ENCODE measurements around the gene PRSS50. TPM values are rescaled to one million over a fixed set of nuclear protein-coding genes. Genes with fewer than 3 reads are reported as not detected.

The PRSS50 gene
- total RNA-seq, 5 donors from 2014 or later (not counting 1 experiment from before 2014, with no cell fraction given), result not detected

- peaks cover 16 to 25% of the 10 kb centered on the region in 2 donors for H3K36me3 ChIP-seq (ENCODE audit: control insufficient read depth in 2 of 2, extremely low read depth in 1 of 2, insufficient read depth in 1 of 2, low read length in 1 of 2)
- DNase-seq, result no peak
- Mint-ChIP-seq H3K27ac (no peak overlapping the region), H3K27me3 (no peaks in the 10 kb centered on the region), H3K4me3 (no peak overlapping the region), H3K4me1 (peaks cover 4 to 9% (median 6%) of the 10 kb centered on the region in 3 donors), H3K9me3 (no peaks in the 10 kb centered on the region), H3K36me3 (peaks cover 18% of the 10 kb centered on the region)
- no peak for ATAC-seq (replicated peaks in 1 of 4)
- H3K27me3 ChIP-seq (replicated peaks in 1 of 2; ENCODE audit: control insufficient read depth in 2 of 2, extremely low read depth in 1 of 2, insufficient read depth in 2 of 2, low read length in 1 of 2), result no peaks in the 10 kb centered on the region
- no peak overlapping the region for H3K4me3 ChIP-seq (ENCODE audit: control insufficient read depth in 1 of 2, extremely low read depth in 1 of 2, low read length in 1 of 2)
- no peak overlapping the region for H3K27ac ChIP-seq (ENCODE audit: low read length)
- WGBS (ENCODE audit: insufficient coverage), result 76% methylated on average over 2 of the region's 2 CpGs
- peaks cover 0 to 5% of the 10 kb centered on the region in 2 experiments for H3K4me1 ChIP-seq (ENCODE audit: control insufficient read depth in 1 of 2, extremely low read depth in 1 of 2, insufficient read depth in 2 of 2, low read length in 2 of 2)
- ChIA-PET CTCF (no interaction called here), POLR2A (no interaction called here)
- H3K9me3 ChIP-seq, result no peaks in the 10 kb centered on the region
Measured at GRCh38 chr3:46684891-46685290, 32.8 kb downstream of the PRSS50 start.

GRCh38 chr3:46682974-46683373 is 34.7 kb downstream of the PRSS50 start:
- Mint-ChIP-seq H3K4me1 (peaks cover 0 to 4% (median 0%) of the 10 kb centered on the region in 3 donors), H3K27ac (no peak overlapping the region), H3K4me3 (no peak overlapping the region), H3K9me3 (no peaks in the 10 kb centered on the region), H3K36me3 (peaks cover 22% of the 10 kb centered on the region), H3K27me3 (no peaks in the 10 kb centered on the region)
- peaks cover 16 to 28% of the 10 kb centered on the region in 2 donors for H3K36me3 ChIP-seq (ENCODE audit: control insufficient read depth in 2 of 2, extremely low read depth in 1 of 2, insufficient read depth in 1 of 2, low read length in 1 of 2)
- ChIA-PET POLR2A (no interaction called here), CTCF (no interaction called here)
- no peak for DNase-seq
- 83% methylated on average over 10 of the region's 11 CpGs for WGBS (ENCODE audit: insufficient coverage)
- H3K27me3 ChIP-seq (replicated peaks in 1 of 2; ENCODE audit: control insufficient read depth in 2 of 2, extremely low read depth in 1 of 2, insufficient read depth in 2 of 2, low read length in 1 of 2), result no peaks in the 10 kb centered on the region
- H3K4me1 ChIP-seq (ENCODE audit: control insufficient read depth in 1 of 2, extremely low read depth in 1 of 2, insufficient read depth in 2 of 2, low read length in 2 of 2), result no peaks in the 10 kb centered on the region
- H3K9me3 ChIP-seq, result no peaks in the 10 kb centered on the region
- H3K4me3 ChIP-seq (ENCODE audit: control insufficient read depth in 1 of 2, extremely low read depth in 1 of 2, low read length in 1 of 2), result no peak overlapping the region
- no peak for ATAC-seq (replicated peaks in 1 of 4)
- no peak overlapping the region for H3K27ac ChIP-seq (ENCODE audit: low read length)

GRCh38 chr3:46681856-46682540 is 35.7 kb downstream of the PRSS50 start:
- no peak for ATAC-seq (replicated peaks in 1 of 4)
- Histone ChIP-seq H3K36me3 (ENCODE audit: control insufficient read depth in 2 of 2, extremely low read depth in 1 of 2, insufficient read depth in 1 of 2, low read length in 1 of 2) (peaks cover 12 to 28% of the 10 kb centered on the region in 2 donors), H3K9me3 (no peaks in the 10 kb centered on the region), H3K4me1 (ENCODE audit: control insufficient read depth in 1 of 2, extremely low read depth in 1 of 2, insufficient read depth in 2 of 2, low read length in 2 of 2) (no peaks in the 10 kb centered on the region), H3K4me3 (ENCODE audit: control insufficient read depth in 1 of 2, extremely low read depth in 1 of 2, low read length in 1 of 2) (no peak overlapping the region), H3K27ac (ENCODE audit: low read length) (no peak overlapping the region), H3K27me3 (replicated peaks in 1 of 2; ENCODE audit: control insufficient read depth in 2 of 2, extremely low read depth in 1 of 2, insufficient read depth in 2 of 2, low read length in 1 of 2) (peaks cover 0 to under 1% of the 10 kb centered on the region in 2 experiments)
- CTCF ChIA-PET, result no interaction called here
- 75% methylated on average over 7 of the region's 13 CpGs for WGBS (ENCODE audit: insufficient coverage)
- Mint-ChIP-seq H3K27ac (no peak overlapping the region), H3K4me3 (no peak overlapping the region), H3K27me3 (no peaks in the 10 kb centered on the region), H3K9me3 (no peaks in the 10 kb centered on the region), H3K36me3 (peaks cover 28% of the 10 kb centered on the region), H3K4me1 (peaks cover 0 to 4% (median 0%) of the 10 kb centered on the region in 3 donors)
- POLR2A ChIA-PET, result no interaction called here
- no peak for DNase-seq

- no peak overlapping the region for H3K4me3 Mint-ChIP-seq
- ChIA-PET CTCF (no interaction called here), POLR2A (no interaction called here)
- DNase-seq (no peak), ATAC-seq (replicated peaks in 1 of 4) (no peak)
- H3K4me1 ChIP-seq (ENCODE audit: control insufficient read depth in 1 of 2, extremely low read depth in 1 of 2, insufficient read depth in 2 of 2, low read length in 2 of 2), result no peaks in the 10 kb centered on the region
- peaks cover 0 to 3% of the 10 kb centered on the region in 2 experiments for H3K27me3 ChIP-seq (replicated peaks in 1 of 2; ENCODE audit: control insufficient read depth in 2 of 2, extremely low read depth in 1 of 2, insufficient read depth in 2 of 2, low read length in 1 of 2)
- H3K4me1 Mint-ChIP-seq, result peaks cover 0 to 4% (median 0%) of the 10 kb centered on the region in 3 donors
- WGBS (ENCODE audit: insufficient coverage), result 83% methylated on average over 4 of the region's 10 CpGs
- H3K36me3 Mint-ChIP-seq, result peaks cover 28% of the 10 kb centered on the region
- H3K4me3 ChIP-seq (ENCODE audit: control insufficient read depth in 1 of 2, extremely low read depth in 1 of 2, low read length in 1 of 2), result no peak overlapping the region
- no peak overlapping the region for H3K27ac Mint-ChIP-seq
- no peaks in the 10 kb centered on the region for H3K9me3 ChIP-seq
- no peaks in the 10 kb centered on the region for H3K27me3 Mint-ChIP-seq
- H3K9me3 Mint-ChIP-seq, result no peaks in the 10 kb centered on the region
- H3K36me3 ChIP-seq (ENCODE audit: control insufficient read depth in 2 of 2, extremely low read depth in 1 of 2, insufficient read depth in 1 of 2, low read length in 1 of 2), result peaks cover 12 to 25% of the 10 kb centered on the region in 2 donors
- H3K27ac ChIP-seq (ENCODE audit: low read length), result no peak overlapping the region
Measured at GRCh38 chr3:46681387-46681786, 36.3 kb downstream of the PRSS50 start.

GRCh38 chr3:46680298-46680826 is 37.3 kb downstream of the PRSS50 start:
- H3K4me3 ChIP-seq (ENCODE audit: control insufficient read depth in 1 of 2, extremely low read depth in 1 of 2, low read length in 1 of 2), result no peak overlapping the region
- CTCF ChIA-PET, result no interaction called here
- H3K36me3 ChIP-seq (ENCODE audit: control insufficient read depth in 2 of 2, extremely low read depth in 1 of 2, insufficient read depth in 1 of 2, low read length in 1 of 2), result peaks cover 9 to 33% of the 10 kb centered on the region in 2 donors
- POLR2A ChIA-PET, result no interaction called here
- H3K9me3 ChIP-seq, result no peaks in the 10 kb centered on the region
- no peak overlapping the region for H3K27ac ChIP-seq (ENCODE audit: low read length)
- DNase-seq (no peak), ATAC-seq (replicated peaks in 1 of 4) (no peak)
- WGBS (ENCODE audit: insufficient coverage), result 83% methylated on average over 5 of the region's 9 CpGs
- no peaks in the 10 kb centered on the region for H3K4me1 ChIP-seq (ENCODE audit: control insufficient read depth in 1 of 2, extremely low read depth in 1 of 2, insufficient read depth in 2 of 2, low read length in 2 of 2)
- no peak overlapping the region for H3K4me3 Mint-ChIP-seq
- H3K27me3 ChIP-seq (replicated peaks in 1 of 2; ENCODE audit: control insufficient read depth in 2 of 2, extremely low read depth in 1 of 2, insufficient read depth in 2 of 2, low read length in 1 of 2), result peaks cover 0 to 3% of the 10 kb centered on the region in 2 experiments
- peaks cover 0 to 4% (median 0%) of the 10 kb centered on the region in 3 donors for H3K4me1 Mint-ChIP-seq
- peaks cover 28% of the 10 kb centered on the region for H3K36me3 Mint-ChIP-seq
- no peaks in the 10 kb centered on the region for H3K9me3 Mint-ChIP-seq
- no peaks in the 10 kb centered on the region for H3K27me3 Mint-ChIP-seq
- no peak overlapping the region for H3K27ac Mint-ChIP-seq

GRCh38 chr3:46679681-46680080 is 38.0 kb downstream of the PRSS50 start:
- Mint-ChIP-seq H3K4me3 (no peak overlapping the region), H3K27ac (no peak overlapping the region), H3K27me3 (no peaks in the 10 kb centered on the region), H3K36me3 (peaks cover 29% of the 10 kb centered on the region), H3K4me1 (peaks cover 0 to 4% (median 0%) of the 10 kb centered on the region in 3 donors), H3K9me3 (no peaks in the 10 kb centered on the region)
- WGBS (ENCODE audit: insufficient coverage), result 95% methylated on average over 4 of the region's 5 CpGs
- no peak overlapping the region for H3K4me3 ChIP-seq (ENCODE audit: control insufficient read depth in 1 of 2, extremely low read depth in 1 of 2, low read length in 1 of 2)
- ATAC-seq (replicated peaks in 1 of 4), result no peak
- H3K9me3 ChIP-seq, result no peaks in the 10 kb centered on the region
- peaks cover 6 to 33% of the 10 kb centered on the region in 2 donors for H3K36me3 ChIP-seq (ENCODE audit: control insufficient read depth in 2 of 2, extremely low read depth in 1 of 2, insufficient read depth in 1 of 2, low read length in 1 of 2)
- H3K27me3 ChIP-seq (replicated peaks in 1 of 2; ENCODE audit: control insufficient read depth in 2 of 2, extremely low read depth in 1 of 2, insufficient read depth in 2 of 2, low read length in 1 of 2), result peaks cover 0 to 3% of the 10 kb centered on the region in 2 experiments
- ChIA-PET POLR2A (no interaction called here), CTCF (no interaction called here)
- no peak overlapping the region for H3K27ac ChIP-seq (ENCODE audit: low read length)
- DNase-seq, result no peak
- no peaks in the 10 kb centered on the region for H3K4me1 ChIP-seq (ENCODE audit: control insufficient read depth in 1 of 2, extremely low read depth in 1 of 2, insufficient read depth in 2 of 2, low read length in 2 of 2)
